Adrenal gland (tissue), 12 donors: ENCODE measurements around the gene CPXM1. TPM values are rescaled to one million over a fixed set of nuclear protein-coding genes. Genes with fewer than 3 reads are reported as not detected.

Experiments used
- DNase-seq, 7 donors: peaks; one replicate each; pipeline ENCODE4 v3.0.0-alpha.2; 2019 to 2020
- H3K27ac ChIP-seq, 5 donors: fragments of 200-600 bp; sonication (generic) in 4 of 5; 1 replicate in 3 of 5; 2 replicates in 2 of 5; pipeline versions ENCODE4 v1.5.1 to v1.8.0; 2016 to 2020; ENCODE audit warnings: mild to moderate bottlenecking in 1 of 5
- H3K27me3 ChIP-seq: fragments of 200-600 bp; 2 replicates; pipeline ENCODE4 v1.8.0; 2021
- H3K36me3 ChIP-seq, 2 donors: fragments of 200-600 bp; replicated peaks in 1 of 2; 1 replicate in 1 of 2; 2 replicates in 1 of 2; pipeline versions ENCODE4 v1.5.1 to v1.8.0; 2018 to 2022
- H3K4me1 ChIP-seq, 2 donors: fragments of 200-600 bp; replicated peaks in 1 of 2; 1 replicate in 1 of 2; 2 replicates in 1 of 2; pipeline versions ENCODE4 v1.5.1 to v1.8.0; 2018 to 2021
- H3K4me3 ChIP-seq, 4 donors: fragments of 200-600 bp; sonication (generic) in 3 of 4; one replicate each; pipeline ENCODE4 v1.5.1; 2016 to 2018
- H3K9me3 ChIP-seq, 3 donors: fragments of 200-600 bp; sonication (generic) in 1 of 3; replicated peaks in 1 of 3; 1 replicate in 2 of 3; 2 replicates in 1 of 3; pipeline versions ENCODE4 v1.5.1 to v1.8.0; 2016 to 2021
- CTCF ChIP-seq, 6 experiments: fragments of 450-650 bp in 4 of 6; fragments of 200-600 bp in 2 of 6; sonication (generic) in 1 of 6; IDR thresholded peaks; 1 replicate in 5 of 6; 2 replicates in 1 of 6; pipeline versions ENCODE4 v1.5.1 to v1.8.0; 2016 to 2021; ENCODE audit warnings: antibody characterized with exemption in 6 of 6, mild to moderate bottlenecking in 2 of 6, moderate library complexity in 1 of 6
- POLR2A ChIP-seq, 2 donors: fragments of 450-650 bp; IDR thresholded peaks; one replicate each; pipeline ENCODE4 v1.6.1; 2017; ENCODE audit warnings: antibody characterized with exemption in 2 of 2, mild to moderate bottlenecking in 2 of 2, moderate library complexity in 1 of 2
- WGBS, 4 donors: extraction: QIAGEN DNeasy Blood & Tissue Kit in 2 of 4; methylation state at CpG; one replicate each; pipeline versions ENCODE4 v1.1.5 to v1.1.7; 2013 to 2017; 5-methylcytosine and 5-hydroxymethylcytosine counted together
- intact Hi-C, 2 donors: fragments of 100-400 bp; cut with DNase I; formaldehyde crosslinking; loops; one replicate each; pipeline versions ENCODE4 v1.14.1 to v1.15.0; 2022 to 2023
- polyA plus RNA-seq, 3 donors: library from polyadenylated mRNA; stranded (reverse); fragments of 200-250 nt in 2 of 3; fragments of 350-450 nt in 1 of 3; fragmentation: Illumina TruSeq in 1 of 3; extraction: RNeasy Lipid Tissue Mini Kit (QIAGEN cat#74804) in 1 of 3; gene quantifications; one replicate each; pipeline ENCODE4 v1.2.3, GENCODE V29; 2013 to 2014
- total RNA-seq, 9 donors: library from RNA; depleted of rRNA in 4 of 9; stranded (reverse); fragments of >200 nt in 4 of 9; fragments of 120-200 nt in 1 of 9; fragmentation: NEBNext Ultra II Directional in 1 of 9; extraction: Animal tissue kit (Norgen Biotek cat#: 25700) in 1 of 9; gene quantifications; one replicate each; pipeline versions ENCODE4 v1.1.0 to v1.2.4, GENCODE V29; 2013 to 2023
- donor health status: healthy with polysubstance abuse.
- donor health status: Bipolar disorder and iron deficiency.
- donor health status: DM: yes; HTN: yes; CAD: no.
- donor health status: DM: no; HTN: no; CAD: no.
- donor health status: DM: no; HTN: no; CAD: no.
- donor health status: DM: yes; HTN: yes; CAD: no.

CPXM1 gene
- total and polyA plus RNA-seq, 12 donors, result 2.5 to 21.8 (median 11.2) TPM

DNA sequence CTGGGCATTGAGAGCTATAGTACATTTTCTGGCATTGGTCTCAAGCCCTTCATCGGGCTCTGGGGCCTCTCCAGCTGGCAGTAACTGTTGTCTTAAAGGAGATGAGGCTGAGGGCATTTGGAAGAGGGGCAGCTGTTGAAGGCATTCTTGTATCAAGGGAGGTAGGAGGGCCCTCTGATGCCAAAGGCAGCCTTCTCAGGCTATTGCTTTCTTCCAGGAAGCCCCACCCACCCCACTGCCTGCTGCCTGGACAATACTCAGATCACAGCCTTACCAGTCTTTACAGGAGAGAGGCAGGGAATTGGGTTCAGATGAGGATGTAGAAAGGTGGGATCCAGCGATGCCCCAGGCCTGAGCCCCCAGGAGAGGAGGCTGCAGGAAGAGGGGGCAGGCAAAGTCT lies 46.0 kb downstream of the CPXM1 start:
- no peaks in the 10 kb centered on the region for H3K9me3 ChIP-seq
- no peak for DNase-seq
- H3K36me3 ChIP-seq, result no peaks in the 10 kb centered on the region
- H3K4me3 ChIP-seq, result no peak overlapping the region
- no peak overlapping the region for H3K27ac ChIP-seq
- TF ChIP-seq CTCF (IDR thresholded peaks at IDR 0.05) (no peak), POLR2A (IDR thresholded peaks at IDR 0.05) (no peak)
- peaks cover 29% of the 10 kb centered on the region for H3K27me3 ChIP-seq
- WGBS, 4 donors, result 40 to 80% (median 78%) methylated on average over 2 of the region's 2 CpGs
- H3K4me1 ChIP-seq, result peaks cover 8 to 22% of the 10 kb centered on the region in 2 donors
- intact Hi-C loops, result no loop called here

DNA sequence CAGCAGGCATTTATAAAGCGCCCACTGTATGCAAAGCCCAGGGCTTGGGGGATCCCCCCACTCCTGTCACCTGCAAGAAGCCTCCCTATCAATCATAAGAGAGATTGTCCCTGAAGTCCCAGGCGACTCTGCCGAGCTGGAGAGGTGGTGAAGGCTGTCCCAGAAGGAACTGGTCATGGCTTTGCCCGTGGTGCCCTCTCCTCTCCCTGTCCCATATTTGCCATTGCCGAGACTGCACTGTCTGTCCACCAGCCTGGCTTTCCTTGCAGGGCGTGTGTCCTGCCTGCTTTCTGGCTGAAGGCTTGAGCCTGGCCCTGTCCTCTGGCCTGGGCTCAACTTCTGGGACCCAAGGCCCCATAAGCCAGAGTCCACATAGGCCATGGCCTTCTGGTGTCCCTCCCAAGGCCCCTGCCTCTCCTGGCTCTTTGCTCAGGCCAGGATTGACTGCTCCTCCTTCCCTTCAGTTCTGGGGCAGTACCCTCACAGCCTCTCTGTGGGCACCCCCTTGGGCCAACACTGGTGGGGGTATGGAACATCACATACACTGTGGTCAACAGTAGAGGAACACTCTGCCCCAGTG lies 46.9 kb downstream of the CPXM1 start:
- Histone ChIP-seq H3K27me3 (peaks cover 22% of the 10 kb centered on the region), H3K27ac (no peak overlapping the region), H3K36me3 (no peaks in the 10 kb centered on the region), H3K4me3 (no peak overlapping the region), H3K4me1 (peaks cover 8 to 22% of the 10 kb centered on the region in 2 donors), H3K9me3 (no peaks in the 10 kb centered on the region)
- intact Hi-C loops, result no loop called here
- no peak for DNase-seq
- TF ChIP-seq CTCF (IDR thresholded peaks at IDR 0.05) (no peak), POLR2A (IDR thresholded peaks at IDR 0.05) (no peak)
- WGBS, 4 donors, result 70 to 79% (median 74%) methylated on average over 5 to 6 of the region's 6 CpGs; no CpG with 5 or more reads in 1 of the 4 donors

GRCh38 chr20:2752567-2753460 lies 47.6 kb downstream of the CPXM1 start:
- no peaks in the 10 kb centered on the region for H3K36me3 ChIP-seq
- peaks cover 22% of the 10 kb centered on the region for H3K27me3 ChIP-seq
- H3K27ac ChIP-seq, result no peak overlapping the region
- peak overlapping the region in 1 of 4 donors; percentile 70 for H3K4me3 ChIP-seq
- peaks cover 8 to 22% of the 10 kb centered on the region in 2 donors for H3K4me1 ChIP-seq
- 8 to 19% (median 14%) methylated on average over 16 to 47 of the region's 47 CpGs for WGBS, 4 donors
- DNase-seq, result no peak
- TF ChIP-seq CTCF (IDR thresholded peaks at IDR 0.05), result peak; percentile 29 to 48 (median 36)
- TF ChIP-seq POLR2A (IDR thresholded peaks at IDR 0.05), result no peak
- intact Hi-C loops, result no loop called here
- no peaks in the 10 kb centered on the region for H3K9me3 ChIP-seq

DNA sequence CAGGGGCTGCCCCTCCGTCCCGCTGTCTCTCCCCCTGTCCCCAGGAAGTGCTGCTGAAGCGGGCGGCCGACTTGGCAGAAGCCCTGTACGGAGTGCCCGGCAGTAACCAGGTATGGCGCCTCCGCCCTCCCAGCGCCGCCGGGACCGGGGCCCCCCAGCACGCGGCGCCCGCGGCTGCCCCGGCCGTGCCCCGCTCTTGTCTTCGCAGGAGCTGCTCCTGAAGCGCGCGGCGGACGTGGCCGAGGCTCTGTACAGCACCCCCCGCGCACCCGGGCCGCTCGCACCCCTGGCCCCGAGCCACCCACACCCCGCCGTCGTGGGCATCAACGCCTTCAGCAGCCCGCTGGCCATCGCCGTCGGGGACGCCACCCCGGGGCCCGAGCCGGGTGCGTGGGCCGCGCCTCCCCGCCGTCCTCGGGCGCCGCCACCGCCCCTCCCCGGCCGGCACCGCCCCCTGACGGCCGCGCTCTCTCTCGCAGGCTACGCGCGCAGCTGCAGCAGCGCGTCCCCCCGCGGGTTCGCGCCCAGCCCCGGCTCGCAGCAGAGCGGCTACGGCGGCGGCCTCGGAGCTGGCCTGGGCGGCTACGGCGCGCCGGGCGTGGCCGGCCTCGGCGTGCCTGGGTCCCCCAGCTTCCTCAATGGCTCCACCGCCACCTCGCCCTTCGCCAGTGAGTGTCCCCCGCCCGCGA lies 48.4 kb downstream of the CPXM1 start:
- peaks cover 8 to 22% of the 10 kb centered on the region in 2 donors for H3K4me1 ChIP-seq
- 0 to 1% (median 1%) methylated on average over 2 to 93 of the region's 93 CpGs; no CpG with 5 or more reads in 1 of the 4 donors for WGBS, 4 donors
- peak overlapping the region in 1 of 5 donors; percentile 61 for H3K27ac ChIP-seq
- DNase-seq, result peak in 3 of 7 donors; percentile 15 to 39 (median 23)
- H3K36me3 ChIP-seq, result no peaks in the 10 kb centered on the region
- TF ChIP-seq CTCF (IDR thresholded peaks at IDR 0.05) (peak in 1 of 6 experiments; percentile 35), POLR2A (IDR thresholded peaks at IDR 0.05) (no peak)
- intact Hi-C loops, result no loop called here
- peaks cover 22% of the 10 kb centered on the region for H3K27me3 ChIP-seq
- H3K4me3 ChIP-seq, result peak overlapping the region in 2 of 4 donors; percentile 7 to 70
- no peaks in the 10 kb centered on the region for H3K9me3 ChIP-seq
